Measurements from ENCODE around the gene EDA2R.

The EDA2R gene

GRCh38 chrX:66638591-66639500, at the start of gene EDA2R:
Gene EDA2R (minus strand): TSS chrX:66639078. CDS start chrX:66616020, 23,058 bp downstream.
- peak; percentile 1 to 5 for DNase-seq (ENCODE audit: low read depth in 2 of 2)

GRCh38 chrX:66684196-66684595, 45.3 kb upstream of the EDA2R start:
- DNase-seq (ENCODE audit: low read depth in 2 of 2), result no peak

GRCh38 chrX:66680451-66680850, 41.6 kb upstream of the EDA2R start:
- no peak for DNase-seq (ENCODE audit: low read depth in 2 of 2)

- no peak for DNase-seq (ENCODE audit: low read depth in 2 of 2)
Observed at GRCh38 chrX:66677430-66677829, 38.6 kb upstream of the EDA2R start.

- no peak for DNase-seq (ENCODE audit: low read depth in 2 of 2)
Observed at GRCh38 chrX:66676990-66677389, 38.1 kb upstream of the EDA2R start.

- no peak for DNase-seq (ENCODE audit: low read depth in 2 of 2)
Observed at GRCh38 chrX:66676413-66676812, 37.5 kb upstream of the EDA2R start.

- DNase-seq (ENCODE audit: low read depth in 2 of 2), result no peak
Observed at GRCh38 chrX:66675541-66675940, 36.7 kb upstream of the EDA2R start.

- DNase-seq (ENCODE audit: low read depth in 2 of 2), result no peak
Observed at GRCh38 chrX:66674506-66674905, 35.6 kb upstream of the EDA2R start.

- no peak for DNase-seq (ENCODE audit: low read depth in 2 of 2)
Observed at GRCh38 chrX:66672106-66672505, 33.2 kb upstream of the EDA2R start.

GRCh38 chrX:66654411-66654810, 15.5 kb upstream of the EDA2R start:
- DNase-seq (ENCODE audit: low read depth in 2 of 2), result no peak

- no peak for DNase-seq (ENCODE audit: low read depth in 2 of 2)
Observed at GRCh38 chrX:66635360-66635759, 3.5 kb downstream of the EDA2R start.

GRCh38 chrX:66634272-66634671, 4.6 kb downstream of the EDA2R start:
- no peak for DNase-seq (ENCODE audit: low read depth in 2 of 2)

GRCh38 chrX:66633541-66633940, 5.3 kb downstream of the EDA2R start:
- DNase-seq (ENCODE audit: low read depth in 2 of 2), result no peak

GRCh38 chrX:66632981-66633380, 5.9 kb downstream of the EDA2R start:
- no peak for DNase-seq (ENCODE audit: low read depth in 2 of 2)

GRCh38 chrX:66632473-66632872, 6.4 kb downstream of the EDA2R start:
- DNase-seq (ENCODE audit: low read depth in 2 of 2), result no peak

- no peak for DNase-seq (ENCODE audit: low read depth in 2 of 2)
Observed at GRCh38 chrX:66625525-66625924, 13.4 kb downstream of the EDA2R start.

- no peak for DNase-seq (ENCODE audit: low read depth in 2 of 2)
Observed at GRCh38 chrX:66622209-66622608, 16.7 kb downstream of the EDA2R start.

GRCh38 chrX:66616944-66617343, 21.9 kb downstream of the EDA2R start:
- no peak for DNase-seq (ENCODE audit: low read depth in 2 of 2)

GRCh38 chrX:66602381-66602938, 36.4 kb downstream of the EDA2R start:
- no peak for DNase-seq (ENCODE audit: low read depth in 2 of 2)

- no peak for DNase-seq (ENCODE audit: low read depth in 2 of 2)
Observed at GRCh38 chrX:66601522-66601921, 37.4 kb downstream of the EDA2R start.

- DNase-seq (ENCODE audit: low read depth in 2 of 2), result no peak
Observed at GRCh38 chrX:66579219-66579618, 59.7 kb downstream of the EDA2R start.

GRCh38 chrX:66553973-66554372, 84.9 kb downstream of the EDA2R start:
- DNase-seq (ENCODE audit: low read depth in 2 of 2), result no peak

- no peak for DNase-seq (ENCODE audit: low read depth in 2 of 2)
Observed at GRCh38 chrX:66547847-66548369, 91.0 kb downstream of the EDA2R start.
